OCI-LY7 (cell line): ENCODE results near the gene NR2F2. TPM values are rescaled to one million over a fixed set of nuclear protein-coding genes. Genes with fewer than 3 reads are reported as not detected.

Experiments
- BruUV-seq: library from RNA; stranded (reverse); fragments of 400-500 nt; replicated peaks from 2 replicates; lab custom pipeline; 2021; lab: Mats Ljungman, UMichigan
- CTCF ChIA-PET: fragments of 300-600 bp; sonication (Branson Sonifier 250); formaldehyde crosslinking; loops from one replicate; lab custom pipeline; 2022; ENCODE audit warnings: antibody characterized with exemption; ENCODE audit not compliant: unreplicated experiment; lab: Charles Lee
- POLR2A ChIA-PET: fragments of 300-600 bp; sonication (Branson Sonifier 250); formaldehyde crosslinking; loops from one replicate; lab custom pipeline; 2022; ENCODE audit warnings: antibody characterized with exemption; lab: Charles Lee
- DNase-seq: peaks from one replicate; pipeline ENCODE4 v3.0.0-alpha.2; 2015; ENCODE audit warnings: low spot score
- H2AFZ ChIP-seq: fragments of 200-600 bp; sonication (generic), shearing (Covaris generic); 2 replicates; pipeline ENCODE4 v1.6.1; 2014; ENCODE audit warnings: mild to moderate bottlenecking, antibody characterized with exemption, low read length, moderate library complexity
- H3K27ac ChIP-seq: fragments of 200-600 bp; sonication (generic); 2 replicates; pipeline ENCODE4 v1.5.1; 2014; ENCODE audit warnings: mixed run types, low read depth, mild to moderate bottlenecking, moderate library complexity, low read length, inconsistent platforms; ENCODE audit not compliant: poor library complexity, severe bottlenecking
- H3K36me3 ChIP-seq: fragments of 200-600 bp; sonication (generic); 2 replicates; pipeline ENCODE4 v1.6.1; 2014; ENCODE audit warnings: mild to moderate bottlenecking, antibody characterized with exemption, low read length, moderate library complexity, mixed read lengths; ENCODE audit not compliant: insufficient read depth
- H3K4me1 ChIP-seq: fragments of 200-600 bp; sonication (generic); 2 replicates; pipeline ENCODE4 v1.5.1; 2014; ENCODE audit warnings: mild to moderate bottlenecking, low read length; ENCODE audit not compliant: insufficient read depth, poor library complexity, severe bottlenecking
- H3K4me2 ChIP-seq: fragments of 200-600 bp; sonication (generic); 2 replicates; pipeline ENCODE4 v1.6.1; 2014; ENCODE audit warnings: mild to moderate bottlenecking, low read length
- H3K4me3 ChIP-seq: fragments of 200-600 bp; sonication (generic); 2 replicates; pipeline ENCODE4 v1.5.1; 2014; ENCODE audit warnings: mild to moderate bottlenecking, low read depth, low read length; ENCODE audit not compliant: poor library complexity, severe bottlenecking
- H3K79me2 ChIP-seq: fragments of 200-600 bp; sonication (generic); 2 replicates; pipeline ENCODE4 v1.6.1; 2016; ENCODE audit warnings: low read depth, mild to moderate bottlenecking, low read length, moderate library complexity, mixed read lengths; ENCODE audit not compliant: insufficient read depth
- H3K9me2 ChIP-seq: fragments of 200-600 bp; sonication (generic); 2 replicates; pipeline ENCODE4 v1.6.1; 2016; ENCODE audit warnings: mild to moderate bottlenecking, low read length, mixed read lengths; ENCODE audit not compliant: insufficient read depth
- H3K9me3 ChIP-seq: fragments of 200-600 bp; sonication (generic); 2 replicates; pipeline ENCODE4 v1.6.1; 2014; ENCODE audit warnings: mild to moderate bottlenecking, mixed run types, low read length, mixed read lengths
- H4K20me1 ChIP-seq: fragments of 200-600 bp; sonication (generic); 2 replicates; pipeline ENCODE4 v1.6.1; 2014; ENCODE audit warnings: mild to moderate bottlenecking, antibody characterized with exemption, low read length, moderate library complexity, mixed read lengths; ENCODE audit not compliant: insufficient read depth
- EZH2phosphoT487 ChIP-seq: fragments of 200-600 bp; sonication (generic); IDR thresholded peaks from 2 replicates; pipeline ENCODE4 v1.6.1; 2018; ENCODE audit warnings: low read depth, borderline replicate concordance, mild to moderate bottlenecking, mixed run types, antibody characterized with exemption, low read length, moderate library complexity, mixed read lengths
- intact Hi-C: fragments of 100-400 bp; cut with micrococcal nuclease; formaldehyde crosslinking; loops from one replicate; pipeline ENCODE4 v1.10.0; 2022; ENCODE audit not compliant: unreplicated experiment
- total RNA-seq, 2 experiments: library from RNA; depleted of rRNA in 1 of 2; stranded (reverse); fragments of >200 nt in 1 of 2; shearing (Covaris generic) in 1 of 2; gene quantifications; 2 replicates each; pipeline ENCODE4 v1.2.3, GENCODE V29; 2014 to 2022
- TF ChIP-seq, protein P1 (sequence below): fragments of 200-600 bp; sonication (generic); conservative IDR thresholded peaks from 2 replicates; pipeline ENCODE4 v1.5.1; 2014; ENCODE audit warnings: mild to moderate bottlenecking, antibody characterized with exemption, low read length, moderate library complexity, mixed read lengths

The NR2F2 gene
- total RNA-seq, 2 experiments from 2014 or later: not detected

DNA sequence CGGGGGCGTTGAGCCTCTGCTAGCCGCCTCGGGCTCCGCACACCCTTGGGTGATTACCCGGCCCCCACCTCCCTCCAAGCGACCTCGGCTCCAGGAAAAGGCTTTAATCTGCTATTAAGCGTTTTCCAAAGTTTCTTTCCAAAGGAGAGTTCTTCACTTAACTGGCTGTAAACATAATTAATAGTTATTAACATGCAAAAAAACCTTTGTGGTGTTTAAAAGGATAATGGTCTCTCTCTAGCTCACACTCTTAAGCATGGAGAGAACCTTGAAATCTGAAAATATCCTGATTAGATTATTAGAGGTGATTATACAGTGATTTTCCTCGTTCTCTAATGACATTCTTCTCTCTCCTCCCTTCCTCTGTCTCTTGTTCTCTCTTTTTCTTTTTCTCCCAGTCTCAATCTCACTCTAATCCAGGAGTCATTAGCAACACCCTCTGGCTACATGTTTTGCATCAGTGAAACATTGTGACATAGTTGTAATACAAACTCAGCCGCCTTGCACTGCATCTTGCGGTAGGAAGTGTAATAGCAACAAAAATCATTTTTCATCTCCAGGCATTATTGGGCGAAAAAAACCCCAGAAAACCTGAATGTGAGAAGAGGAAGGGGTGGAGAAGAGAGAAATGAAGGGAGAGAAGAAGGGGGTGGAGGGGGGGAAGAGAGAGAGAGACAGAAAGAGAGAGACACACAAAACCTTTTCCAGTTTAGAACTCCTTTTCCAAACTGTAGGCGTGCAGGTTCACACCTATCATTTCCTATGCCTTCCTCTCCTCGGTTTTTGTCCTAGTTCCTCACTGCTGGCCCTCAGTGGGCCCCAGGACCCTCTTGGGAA, 24.4 kb downstream of the NR2F2 start:
- no peak for TF ChIP-seq EZH2phosphoT487
- TF ChIP-seq, protein P1, sequence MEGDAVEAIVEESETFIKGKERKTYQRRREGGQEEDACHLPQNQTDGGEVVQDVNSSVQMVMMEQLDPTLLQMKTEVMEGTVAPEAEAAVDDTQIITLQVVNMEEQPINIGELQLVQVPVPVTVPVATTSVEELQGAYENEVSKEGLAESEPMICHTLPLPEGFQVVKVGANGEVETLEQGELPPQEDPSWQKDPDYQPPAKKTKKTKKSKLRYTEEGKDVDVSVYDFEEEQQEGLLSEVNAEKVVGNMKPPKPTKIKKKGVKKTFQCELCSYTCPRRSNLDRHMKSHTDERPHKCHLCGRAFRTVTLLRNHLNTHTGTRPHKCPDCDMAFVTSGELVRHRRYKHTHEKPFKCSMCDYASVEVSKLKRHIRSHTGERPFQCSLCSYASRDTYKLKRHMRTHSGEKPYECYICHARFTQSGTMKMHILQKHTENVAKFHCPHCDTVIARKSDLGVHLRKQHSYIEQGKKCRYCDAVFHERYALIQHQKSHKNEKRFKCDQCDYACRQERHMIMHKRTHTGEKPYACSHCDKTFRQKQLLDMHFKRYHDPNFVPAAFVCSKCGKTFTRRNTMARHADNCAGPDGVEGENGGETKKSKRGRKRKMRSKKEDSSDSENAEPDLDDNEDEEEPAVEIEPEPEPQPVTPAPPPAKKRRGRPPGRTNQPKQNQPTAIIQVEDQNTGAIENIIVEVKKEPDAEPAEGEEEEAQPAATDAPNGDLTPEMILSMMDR: no peak
- Histone ChIP-seq H3K9me3 (no peaks in the 10 kb centered on the region), H3K36me3 (no peaks in the 10 kb centered on the region), H3K4me2 (no peak overlapping the region), H3K4me1 (no peaks in the 10 kb centered on the region), H3K4me3 (no peak overlapping the region), H3K9me2 (no peaks in the 10 kb centered on the region), H2AFZ (no peak overlapping the region), H3K27ac (no peak overlapping the region), H3K79me2 (no peaks in the 10 kb centered on the region), H4K20me1 (no peaks in the 10 kb centered on the region)
- POLR2A ChIA-PET: no interaction called here
- CTCF ChIA-PET: no interaction called here
- intact Hi-C loops: no loop called here
- no TSS peak for BruUV-seq
- DNase-seq: no peak

DNA sequence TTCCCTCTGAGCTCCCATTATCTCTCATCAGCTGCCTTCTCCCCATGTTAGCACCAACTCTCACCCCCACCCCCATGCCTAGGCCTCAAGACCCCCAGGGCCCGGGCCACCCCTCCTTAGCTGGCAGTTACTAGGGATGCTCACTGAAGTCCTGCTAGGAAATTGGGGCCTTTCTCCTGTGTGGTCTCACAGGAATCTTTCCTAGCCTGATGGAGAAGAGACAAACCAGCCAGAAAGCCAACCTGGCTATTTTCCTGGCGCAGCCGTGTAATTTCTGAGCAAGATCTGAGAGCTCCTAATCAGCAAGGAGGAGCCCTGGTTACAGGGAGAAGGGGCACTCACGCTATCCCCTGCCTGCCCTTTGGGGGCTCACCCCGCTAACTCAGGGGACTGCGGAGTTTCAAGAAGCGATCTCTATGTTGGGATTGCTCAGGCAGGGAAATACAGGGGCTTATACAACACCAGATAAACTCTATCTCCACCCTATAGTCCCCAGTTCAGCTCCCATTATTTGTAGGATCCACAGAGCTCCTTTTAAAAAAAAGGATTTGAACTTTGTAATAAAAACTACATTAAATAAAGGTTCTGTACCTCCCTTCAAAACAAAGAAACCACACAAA, 25.2 kb downstream of the NR2F2 start:
- TF ChIP-seq, protein P1: no peak
- no peak for TF ChIP-seq EZH2phosphoT487
- no peak for DNase-seq
- Histone ChIP-seq H3K4me2 (no peak overlapping the region), H3K9me2 (no peaks in the 10 kb centered on the region), H2AFZ (no peak overlapping the region), H3K4me1 (no peaks in the 10 kb centered on the region), H4K20me1 (no peaks in the 10 kb centered on the region), H3K36me3 (no peaks in the 10 kb centered on the region), H3K4me3 (no peak overlapping the region), H3K79me2 (no peaks in the 10 kb centered on the region), H3K9me3 (no peaks in the 10 kb centered on the region), H3K27ac (no peak overlapping the region)
- ChIA-PET POLR2A (interaction anchor here (0.7 kb wide), 1 partner anchor 556 kb away, joined by 3 read pairs; no protein-coding TSS in a partner anchor), CTCF (no interaction called here)
- intact Hi-C loops: no loop called here
- no TSS peak for BruUV-seq
